Measurements from ENCODE around the gene PNLDC1.

DNA sequence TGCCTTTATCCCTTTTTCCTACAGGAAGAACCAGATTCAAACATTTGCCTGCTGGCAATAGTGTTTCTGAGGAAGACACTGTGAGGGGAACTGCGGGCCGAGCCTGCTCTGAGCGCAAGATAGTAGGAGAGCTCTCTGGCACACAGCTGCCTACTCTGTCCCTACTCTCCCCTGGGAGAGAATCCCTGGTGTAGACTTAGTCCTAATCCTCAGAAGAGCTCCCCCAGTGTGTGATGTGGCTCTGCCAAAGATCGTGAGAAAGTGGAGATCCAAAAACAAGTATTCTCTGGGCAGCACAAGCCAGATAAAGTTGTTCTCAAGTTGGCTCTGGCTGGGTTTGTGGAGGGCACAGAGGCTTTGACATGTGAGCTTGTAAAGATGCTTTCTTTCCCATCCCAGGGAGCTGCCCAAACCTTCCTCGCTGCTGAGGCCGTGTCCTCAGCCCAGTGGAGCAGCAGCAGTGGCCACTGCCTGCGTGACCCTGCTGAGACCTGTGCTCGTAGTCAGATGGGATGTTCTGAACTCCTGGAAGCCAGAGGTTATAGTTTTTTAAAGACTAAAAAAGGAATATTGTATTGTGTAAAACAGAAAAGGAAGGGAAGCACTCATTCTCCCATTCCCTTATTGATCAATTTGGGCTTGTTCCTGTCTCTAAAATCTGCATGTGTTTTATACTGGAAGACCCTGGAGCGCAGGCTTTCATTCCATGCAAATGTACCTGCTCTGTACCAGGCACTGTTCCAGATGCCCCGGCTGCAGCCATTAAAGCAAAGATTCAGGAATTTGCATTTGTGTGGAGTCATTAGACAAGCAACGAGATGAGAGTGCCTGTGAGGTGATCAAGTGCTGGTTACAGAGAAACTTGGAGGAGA is 30.7 kb downstream of the PNLDC1 start:
- TF ChIP-seq REST (IDR thresholded peaks at IDR 0.05) (no peak), RAD21 (IDR thresholded peaks at IDR 0.05) (no peak), MAX (IDR thresholded peaks at IDR 0.05) (no peak), CTCF (IDR thresholded peaks at IDR 0.05; ENCODE audit: low read depth, low read length, missing input control) (no peak), SP1 (IDR thresholded peaks at IDR 0.05) (no peak), FOXA1 (IDR thresholded peaks at IDR 0.05) (no peak)

All from liver (tissue), 3 donors.